Renal cortex interstitium (tissue), 11 donors: Measurements from ENCODE around the gene PPIE. TPM values are rescaled to one million over a fixed set of nuclear protein-coding genes. Genes with fewer than 3 reads are reported as not detected.
"Not testable (repeated sequence)": the region's sequence is repeated elsewhere in the genome, so short reads cannot be mapped to it uniquely, and the experiment has no call there.

ENCODE experiments used
- DNase-seq, 11 donors: peaks; one replicate each; pipeline ENCODE4 v3.0.0-alpha.2; 2013; ENCODE audit warnings: low read depth in 9 of 11, low spot score in 4 of 11; ENCODE audit errors: extremely low read depth in 1 of 11
- polyA plus RNA-seq, 3 donors: library from polyadenylated mRNA; unstranded; fragments of 120-200 nt; gene quantifications; one replicate each; pipeline ENCODE4 v1.2.1, GENCODE V29; 2013; ENCODE audit not compliant: insufficient read length in 3 of 3

The PPIE gene
- polyA plus RNA-seq, 3 donors = 70.4 to 73.6 (median 73.4) TPM

DNA sequence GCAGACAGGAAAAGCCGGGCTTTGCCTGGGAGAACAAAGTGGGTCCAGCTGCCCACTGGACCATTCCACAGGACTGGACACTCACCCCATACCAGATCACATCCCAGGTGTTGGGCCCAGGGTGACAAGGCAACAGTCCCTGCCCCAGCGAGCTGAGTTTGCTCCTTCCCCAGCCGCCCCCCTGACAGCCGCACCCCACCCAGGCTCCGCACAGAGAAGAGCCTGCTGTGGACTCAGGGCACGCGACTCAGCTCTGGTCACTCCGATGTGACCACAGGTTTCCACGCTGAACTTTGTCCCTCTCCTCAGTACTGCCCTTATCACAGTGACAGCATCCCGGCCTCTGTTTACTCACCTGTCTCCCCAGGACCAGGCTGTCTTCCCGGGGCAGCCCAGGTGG lies 48.8 kb downstream of the PPIE start:
- no peak for DNase-seq

DNA sequence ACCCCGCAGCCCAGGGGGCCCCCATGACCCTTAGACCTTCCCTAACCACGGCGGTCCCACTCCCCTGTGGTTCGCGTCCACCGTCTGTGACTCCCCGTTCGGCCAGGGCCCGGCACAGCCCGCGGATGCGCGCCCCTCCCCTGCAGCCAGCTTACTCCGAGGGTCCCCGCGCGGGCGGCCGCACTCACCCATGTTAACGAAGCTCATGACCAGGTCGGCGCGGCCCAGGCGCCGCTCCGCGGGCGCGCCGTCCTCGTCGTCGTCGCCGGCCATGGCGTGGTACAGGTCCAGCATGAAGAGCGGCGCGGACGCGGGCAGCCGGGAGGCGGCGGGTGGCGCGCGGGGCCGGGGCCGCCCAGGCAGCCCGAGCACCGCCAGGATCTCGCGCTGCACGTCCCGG lies 49.3 kb downstream of the PPIE start:
- DNase-seq = not testable (repeated sequence)

DNA sequence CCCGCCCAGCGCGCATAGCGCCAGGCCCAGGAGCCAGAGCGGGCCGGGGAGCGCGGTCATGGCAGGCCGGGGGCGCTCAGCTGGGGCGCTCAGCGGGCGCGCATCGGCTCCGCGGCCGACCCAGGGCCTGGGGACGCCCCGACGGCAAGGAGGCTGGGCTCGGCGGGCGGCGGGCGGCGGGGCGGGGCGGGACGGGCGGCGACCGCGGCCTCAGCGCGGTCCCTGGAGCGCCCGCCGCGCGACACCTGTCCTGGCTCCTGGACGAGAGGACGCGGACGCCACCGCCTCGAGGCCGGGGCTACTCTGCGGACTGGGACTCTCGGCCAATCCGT lies 49.7 kb downstream of the PPIE start:
- no peak for DNase-seq

DNA sequence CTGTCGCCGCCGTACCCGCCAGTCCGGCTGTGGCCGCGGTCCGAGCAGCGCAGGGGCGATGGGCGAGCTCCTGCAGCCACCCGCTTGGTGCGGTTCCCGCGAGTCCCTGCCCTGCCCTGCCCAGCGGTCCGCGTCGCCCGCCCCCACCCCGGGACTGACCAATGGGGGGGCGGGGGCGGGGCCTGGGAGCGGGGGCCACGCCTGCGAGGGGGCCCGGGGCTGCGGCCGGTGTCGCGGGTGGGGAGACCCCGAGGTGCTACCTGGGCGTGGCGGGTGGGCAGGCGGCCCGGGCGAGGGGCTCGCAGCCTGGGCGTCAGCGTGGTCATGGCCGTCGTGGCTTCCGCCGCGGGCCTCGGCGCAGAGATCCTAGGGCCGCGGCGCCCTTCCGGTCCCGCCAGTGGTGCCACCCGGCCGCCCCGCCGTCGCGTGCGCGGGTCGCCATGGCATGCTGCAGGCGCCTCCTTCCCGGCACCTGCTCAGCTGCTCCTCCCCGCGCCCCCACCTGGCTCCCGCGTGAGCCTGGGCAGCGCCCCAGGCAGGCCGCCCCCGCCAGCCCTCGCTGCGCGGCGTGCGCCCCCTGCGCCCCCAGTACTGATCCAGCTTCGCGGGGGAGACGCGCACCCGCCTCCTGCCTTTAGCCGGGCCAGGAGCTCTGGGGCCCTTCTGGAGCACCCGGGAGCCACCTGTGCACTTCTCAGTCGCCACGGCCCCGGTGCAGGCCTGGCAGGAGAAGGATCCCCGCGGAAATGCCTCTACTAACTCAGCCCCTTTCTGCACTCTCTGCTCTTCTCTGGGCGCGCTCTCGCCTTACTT lies 50.3 kb downstream of the PPIE start, which contains the start of gene BMP8B:
Gene BMP8B, minus strand, starts transcription at position 108 of the 813 bp plus-strand sequence. CDS start 380 bp downstream, outside the sequence.
- no peak for DNase-seq

DNA sequence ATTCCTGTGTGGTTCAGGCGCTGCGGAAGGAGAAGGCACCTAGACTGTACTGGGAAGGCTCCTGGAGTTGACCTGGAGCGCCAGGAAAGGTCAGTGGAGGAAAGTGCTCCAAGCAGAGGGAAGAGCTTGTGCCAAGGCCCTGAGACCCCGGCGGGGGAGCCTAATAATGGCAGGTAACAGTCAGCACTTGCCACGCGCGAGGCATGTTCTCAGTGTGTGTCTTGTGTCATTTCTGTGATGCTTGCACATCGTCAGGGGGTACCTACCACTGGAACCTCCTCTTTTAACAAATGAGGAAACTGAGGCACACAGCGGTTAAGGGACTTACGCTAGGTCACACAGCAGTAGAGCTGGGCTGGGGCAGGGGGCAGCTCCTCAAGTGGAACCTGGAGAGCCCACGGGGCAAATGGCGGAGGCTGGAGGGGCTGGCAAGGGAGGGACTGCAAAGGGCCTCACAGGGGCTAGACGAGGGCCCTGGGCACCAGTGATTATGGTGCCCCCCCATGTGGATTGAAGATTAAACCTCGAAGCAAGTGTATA lies 51.0 kb downstream of the PPIE start:
- no peak for DNase-seq

DNA sequence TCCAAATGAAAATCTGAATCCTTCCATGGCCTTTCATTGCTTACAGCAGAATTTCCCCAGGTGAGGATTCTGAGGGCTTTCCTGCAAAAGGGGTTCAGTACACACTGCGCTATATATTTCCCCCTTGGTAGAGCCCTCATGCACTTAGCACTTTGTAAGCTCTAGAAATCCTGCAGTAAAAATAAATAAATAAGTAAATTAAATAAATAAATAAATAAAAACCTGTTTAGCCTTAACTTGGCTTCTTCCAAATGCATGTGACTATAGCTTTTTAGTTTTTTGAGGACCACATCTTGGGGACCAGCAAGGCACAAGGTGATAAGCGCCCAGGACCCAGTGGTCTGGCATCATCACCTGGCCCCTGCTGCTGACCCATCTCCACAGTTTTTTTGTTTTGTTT lies 53.2 kb downstream of the PPIE start:
- DNase-seq = no peak

DNA sequence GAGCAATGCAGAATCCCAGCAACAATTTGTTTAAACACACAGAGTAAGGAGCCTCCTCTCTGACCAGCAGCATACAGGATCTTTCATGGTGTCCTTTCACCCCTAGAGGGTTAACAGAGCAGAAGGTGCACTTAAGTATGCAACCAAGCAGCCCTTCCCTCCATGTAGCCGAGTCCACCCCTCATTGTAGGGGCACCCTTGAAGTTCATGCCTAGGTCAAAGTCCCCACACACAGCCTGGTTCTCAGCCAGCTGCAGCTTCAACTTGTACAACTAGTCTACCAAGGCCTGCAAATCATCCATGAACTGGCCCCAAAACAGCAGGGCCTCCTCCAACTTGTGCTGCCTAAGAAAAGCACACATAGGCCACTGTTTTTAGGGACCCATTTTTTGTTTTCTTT lies 57.0 kb downstream of the PPIE start:
- DNase-seq = no peak

DNA sequence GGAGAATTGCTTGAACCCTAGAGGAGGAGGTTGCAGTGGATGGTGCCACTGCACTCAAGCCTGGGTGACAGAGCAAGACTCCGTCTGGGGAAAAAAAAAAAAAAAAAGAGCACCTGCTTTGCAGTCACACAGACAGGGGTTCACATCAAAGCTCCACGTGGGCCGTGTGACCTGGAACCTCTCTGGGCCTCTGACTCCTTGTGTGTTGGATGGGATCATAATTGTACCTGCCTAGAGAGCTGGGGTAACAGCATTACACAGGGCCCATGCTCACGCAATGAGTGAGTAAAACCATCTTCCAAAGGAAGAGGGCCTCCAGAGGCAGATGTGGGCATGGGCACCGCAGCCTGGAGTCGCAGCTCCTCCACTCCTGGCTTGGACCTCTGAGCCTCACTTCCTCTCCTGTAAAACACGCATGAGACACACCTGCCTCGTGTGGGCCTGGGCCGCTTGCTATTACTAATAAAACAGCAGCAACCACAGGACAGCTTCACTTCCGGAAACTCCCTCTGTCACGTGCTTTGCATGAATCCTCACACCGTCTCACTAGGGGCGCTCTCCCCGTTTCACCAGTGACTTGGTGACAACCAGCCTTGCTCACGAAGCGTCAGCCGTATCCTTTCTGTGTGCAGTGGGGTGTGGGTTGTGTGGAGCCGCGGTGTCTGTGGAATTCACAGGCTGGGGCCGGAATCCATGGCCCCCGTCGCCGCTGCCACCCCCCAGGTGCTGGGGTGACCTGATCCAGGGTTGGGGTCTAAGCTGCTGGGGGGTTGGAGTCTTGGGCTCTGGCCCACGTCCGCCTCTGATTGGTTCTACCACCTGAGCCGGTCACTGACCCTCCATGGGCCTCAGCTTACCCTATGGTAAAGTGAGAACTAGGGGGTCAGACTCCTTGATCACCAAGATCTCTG lies 60.4 kb downstream of the PPIE start:
- DNase-seq = peak in 3 of 11 donors; percentile 49 to 68 (median 54)

DNA sequence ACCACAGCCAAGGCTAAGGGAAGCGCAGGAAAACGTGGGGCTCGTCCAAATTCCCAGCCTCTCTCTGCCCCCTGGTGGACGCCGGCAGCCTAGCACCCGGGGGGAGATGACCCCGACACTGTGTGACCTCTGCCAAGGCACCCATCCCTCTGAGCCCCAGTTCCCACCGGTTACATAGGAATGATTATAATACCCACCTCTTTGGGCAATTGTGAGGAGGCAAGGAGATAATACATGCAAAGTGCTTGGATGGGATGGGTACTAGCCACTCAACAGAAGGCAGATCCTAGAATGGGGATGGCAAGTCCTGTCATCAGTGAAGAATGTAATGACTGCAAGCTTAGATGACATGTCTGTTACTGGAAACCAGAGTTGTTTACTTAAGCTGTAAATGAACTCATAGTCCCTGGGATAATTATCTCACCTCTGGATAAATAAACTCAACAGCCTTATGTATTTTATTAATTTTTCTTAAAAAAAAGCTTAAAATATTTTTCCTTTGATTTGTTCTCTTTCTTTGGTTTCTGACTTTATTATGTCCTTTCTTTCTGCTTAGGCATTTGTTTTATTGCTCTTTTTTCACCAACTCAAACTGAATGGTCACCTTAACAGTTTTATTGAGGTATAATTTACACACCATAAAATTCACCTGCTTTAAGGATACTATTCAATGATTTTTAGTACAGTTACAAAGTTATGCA lies 61.2 kb downstream of the PPIE start:
- peak in 1 of 11 donors; percentile 27 for DNase-seq

DNA sequence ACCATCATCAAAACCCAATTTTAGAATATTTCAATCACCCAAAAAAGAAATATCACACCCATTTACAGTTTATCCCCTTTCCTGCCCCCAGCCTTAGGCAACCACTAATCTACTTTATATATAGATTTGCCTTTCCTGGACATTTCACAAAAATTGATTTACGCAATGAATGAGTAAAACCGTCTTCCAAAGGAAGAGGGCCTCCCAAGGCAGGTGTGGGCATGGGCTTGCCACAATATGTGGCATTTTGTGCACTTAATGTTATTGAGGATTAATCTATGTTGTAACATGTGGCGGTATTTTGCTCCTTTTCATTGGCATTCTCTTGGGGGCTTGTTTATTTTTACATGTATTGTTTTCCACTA lies 61.8 kb downstream of the PPIE start:
- no peak for DNase-seq

DNA sequence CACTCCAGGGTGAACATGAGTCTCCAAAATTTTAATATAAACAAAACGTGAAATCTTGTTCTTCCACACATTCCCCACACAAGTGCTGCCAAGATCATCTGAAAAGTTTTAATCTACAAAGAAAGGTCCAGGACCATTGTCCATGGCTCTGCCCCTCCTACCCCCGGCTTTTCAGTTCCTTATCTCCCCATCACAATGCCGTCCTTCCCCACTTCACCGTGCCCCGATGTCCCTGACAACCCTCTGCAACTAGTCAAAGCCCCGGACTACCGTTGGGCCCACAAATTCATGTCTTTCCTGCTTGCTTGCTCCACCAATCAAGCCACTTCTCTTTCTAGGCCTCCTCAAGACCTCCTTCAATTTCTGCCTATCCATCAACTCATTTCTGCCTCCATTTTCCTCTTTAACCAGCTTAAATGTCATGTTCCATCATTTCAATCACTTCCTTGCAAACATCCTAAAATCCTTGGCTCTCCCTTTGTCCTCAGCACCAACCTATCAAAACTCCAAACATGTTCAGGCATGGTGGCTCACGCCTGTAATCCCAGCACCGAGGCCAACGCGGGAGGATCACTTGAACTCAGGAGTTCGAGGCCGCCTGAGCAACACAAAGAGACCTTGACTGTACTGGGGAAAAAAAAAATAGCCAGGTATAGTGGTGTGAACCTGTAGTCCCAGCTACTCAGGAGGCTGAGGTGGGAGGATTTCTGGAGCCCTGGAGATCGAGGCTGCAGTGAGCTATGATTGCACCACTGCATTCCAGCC lies 64.0 kb downstream of the PPIE start:
- DNase-seq = no peak

DNA sequence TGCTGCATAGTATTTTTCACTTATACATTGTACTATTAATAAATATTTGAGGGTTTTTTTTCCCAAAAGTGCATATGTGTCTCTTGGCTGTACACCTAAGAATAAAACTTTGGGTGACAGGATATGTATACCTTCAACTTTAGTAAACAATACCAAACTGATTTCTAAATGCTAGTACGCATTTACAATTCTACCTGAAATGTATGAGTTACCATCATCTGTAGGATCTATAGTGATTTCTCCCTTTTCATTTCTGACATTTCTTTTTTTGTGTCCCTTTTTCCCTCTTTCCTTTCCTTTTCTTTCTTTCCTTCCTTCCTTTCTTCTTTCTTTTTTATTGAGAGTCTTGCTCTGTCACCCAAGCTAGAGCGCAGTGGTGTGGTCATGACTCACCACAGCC lies 66.7 kb downstream of the PPIE start:
- no peak for DNase-seq

DNA sequence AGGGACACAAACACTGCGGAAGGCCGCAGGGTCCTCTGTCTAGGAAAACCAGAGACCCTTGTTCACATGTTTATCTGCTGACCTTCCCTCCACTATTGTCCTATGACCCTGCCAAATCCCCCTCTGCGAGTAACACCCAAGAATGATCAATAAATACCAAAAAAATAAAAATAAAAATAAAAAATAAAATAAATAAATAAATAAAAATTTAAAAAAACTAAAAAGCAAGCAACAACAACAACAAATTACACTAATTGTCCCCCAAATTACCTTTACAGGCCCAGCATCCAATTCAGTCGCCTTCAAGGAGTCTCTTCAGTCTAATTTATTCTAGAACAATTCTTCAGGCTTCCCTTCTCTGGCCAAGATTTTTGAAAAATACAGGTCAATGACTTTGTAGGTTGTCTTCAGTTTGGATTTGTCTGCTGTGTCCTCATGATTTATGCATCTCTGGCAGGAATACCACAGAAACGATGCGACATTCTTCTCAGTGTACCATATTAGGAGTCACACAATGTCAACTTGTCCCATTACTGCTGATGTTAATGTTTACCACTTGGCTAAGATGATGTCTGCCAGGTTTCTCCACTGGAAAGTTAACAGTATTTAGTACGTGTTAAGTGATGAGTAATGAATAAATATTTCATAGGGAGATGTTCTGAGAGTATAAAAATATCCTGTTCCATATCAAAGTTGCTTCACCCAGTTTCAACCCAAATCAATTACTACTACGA lies 70.3 kb downstream of the PPIE start:
- DNase-seq = no peak

DNA sequence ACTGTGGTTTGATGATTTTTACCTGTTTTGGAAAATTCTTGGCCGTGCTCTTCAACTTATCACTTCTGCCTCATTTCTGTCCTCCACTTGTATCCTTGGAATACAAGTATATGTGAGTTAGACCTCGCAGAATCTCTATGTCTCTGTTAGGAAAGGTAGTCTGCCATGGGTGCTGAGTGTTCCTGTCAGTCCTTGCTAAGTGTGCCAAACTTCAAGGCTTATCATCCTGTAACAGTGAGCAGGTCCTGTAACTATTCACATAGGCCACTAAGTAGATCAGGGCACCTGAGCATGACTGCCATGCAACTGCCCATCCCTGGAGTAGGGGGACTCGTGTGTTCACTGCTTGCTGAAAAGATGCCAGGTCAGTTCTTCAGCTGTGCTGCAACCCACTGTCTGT lies 74.2 kb downstream of the PPIE start:
- DNase-seq = no peak
